ENCODE results near the gene GAS2L1. TPM values are rescaled to one million over a fixed set of nuclear protein-coding genes. Genes with fewer than 3 reads are reported as not detected.
A peak's percentile ranks its signal among the peaks of the same experiment; 100 is the strongest.

The GAS2L1 gene
- not detected for total RNA-seq
- under 1 TPM in 1 of 3 donors, not detected in 2; 0.54 TPM for polyA plus RNA-seq
- 0 to 0.96 (median 0.48) reads per million in 6 experiments for total RNA-seq

DNA sequence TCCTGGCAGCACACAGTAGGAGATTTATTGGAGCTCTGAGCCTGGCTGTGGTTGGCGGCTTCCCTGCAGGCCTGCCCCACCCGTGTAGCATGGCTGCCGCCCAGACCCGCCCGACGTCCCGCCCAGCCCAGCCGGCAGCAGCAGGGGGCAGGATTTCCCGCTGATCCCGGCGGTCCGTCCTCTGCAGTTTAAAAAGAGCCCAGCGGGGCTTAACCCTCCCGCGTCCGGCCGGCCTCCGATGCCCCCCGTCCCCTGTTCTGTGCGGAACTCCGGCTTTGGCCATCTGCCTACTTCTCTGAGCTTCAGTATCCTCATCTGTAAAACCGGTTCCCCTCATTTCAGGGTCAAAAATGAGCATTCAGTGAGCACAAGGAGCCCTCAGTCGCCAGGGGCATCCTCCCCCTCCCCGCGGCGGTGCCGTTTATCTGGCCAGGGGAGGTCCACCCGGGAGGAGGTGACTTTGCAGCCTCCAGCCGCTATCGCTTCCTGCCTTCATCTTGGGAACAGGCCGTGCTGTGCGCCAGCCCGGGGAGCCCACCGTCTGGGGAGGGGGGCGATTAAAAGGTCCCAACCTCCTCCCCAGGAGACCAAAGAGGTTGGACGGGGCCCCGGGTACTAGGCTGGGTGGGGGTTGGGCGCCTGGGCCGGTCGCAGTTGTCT, at the start of gene GAS2L1:
GAS2L1 (plus strand) TSS at position 476 of the 660 bp plus-strand sequence. CDS start 1,456 bp downstream, outside the sequence.
- DNase-seq (peak in 3 of 10 donors; percentile 22 to 32 (median 25)), ATAC-seq (peak; percentile 53 to 56)
- Mint-ChIP-seq H3K4me3 (peak within 1 kb of the TSS; percentile 69 to 85 (median 83)), H3K4me1 (peaks cover 5 to 18% (median 13%) of the 10 kb centered on the region in 4 donors), H3K9me3 (peaks cover 0 to 2% (median 0%) of the 10 kb centered on the region in 9 donors), H3K36me3 (peaks cover 0 to 3% (median 0%) of the 10 kb centered on the region in 3 donors), H3K27ac (peak within 1 kb of the TSS in 3 of 10 donors; percentile 24 to 56 (median 39)), H3K27me3 (peaks cover 2 to 34% (median 9%) of the 10 kb centered on the region in 5 donors)
- POLR2A ChIA-PET = interaction anchor here (0.8 to 1.0 kb wide), 2 partner anchors 9 to 53 kb away, joined by 3 to 4 read pairs; no protein-coding TSS in a partner anchor

DNA sequence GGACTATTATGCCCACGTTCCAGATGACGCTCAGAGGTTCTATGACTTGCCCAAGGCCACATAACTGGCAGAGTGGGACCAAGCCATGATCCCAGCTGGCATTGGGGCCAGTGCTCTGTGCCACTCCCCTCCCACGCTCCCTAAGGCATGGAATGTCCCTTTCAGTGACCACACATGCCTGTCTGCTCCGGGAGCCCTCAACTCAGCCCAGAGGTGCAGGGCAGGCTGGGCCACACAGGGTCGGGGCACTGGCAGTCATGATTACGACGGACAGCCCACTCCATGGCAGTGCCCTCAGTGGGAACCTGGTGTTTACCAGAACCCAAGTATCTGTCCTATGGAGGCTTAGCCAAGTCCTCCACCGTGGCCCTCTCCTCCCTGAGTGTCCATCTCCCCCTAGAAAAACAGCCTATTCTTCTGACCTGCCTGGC, 48.7 kb upstream of the GAS2L1 start:
- Mint-ChIP-seq H3K9me3 (no peaks in the 10 kb centered on the region), H3K27ac (peak overlapping the region in 1 of 10 donors; percentile 15), H3K4me1 (peaks cover 2 to 6% (median 3%) of the 10 kb centered on the region in 4 donors), H3K36me3 (no peaks in the 10 kb centered on the region), H3K27me3 (peaks cover 0 to 3% (median 0%) of the 10 kb centered on the region in 5 donors), H3K4me3 (no peak overlapping the region)
- ATAC-seq = no peak
- no peak for DNase-seq
- POLR2A ChIA-PET = interaction anchor here (1.3 kb wide), 1 partner anchor 12 kb away, joined by 3 read pairs; no protein-coding TSS in a partner anchor

DNA sequence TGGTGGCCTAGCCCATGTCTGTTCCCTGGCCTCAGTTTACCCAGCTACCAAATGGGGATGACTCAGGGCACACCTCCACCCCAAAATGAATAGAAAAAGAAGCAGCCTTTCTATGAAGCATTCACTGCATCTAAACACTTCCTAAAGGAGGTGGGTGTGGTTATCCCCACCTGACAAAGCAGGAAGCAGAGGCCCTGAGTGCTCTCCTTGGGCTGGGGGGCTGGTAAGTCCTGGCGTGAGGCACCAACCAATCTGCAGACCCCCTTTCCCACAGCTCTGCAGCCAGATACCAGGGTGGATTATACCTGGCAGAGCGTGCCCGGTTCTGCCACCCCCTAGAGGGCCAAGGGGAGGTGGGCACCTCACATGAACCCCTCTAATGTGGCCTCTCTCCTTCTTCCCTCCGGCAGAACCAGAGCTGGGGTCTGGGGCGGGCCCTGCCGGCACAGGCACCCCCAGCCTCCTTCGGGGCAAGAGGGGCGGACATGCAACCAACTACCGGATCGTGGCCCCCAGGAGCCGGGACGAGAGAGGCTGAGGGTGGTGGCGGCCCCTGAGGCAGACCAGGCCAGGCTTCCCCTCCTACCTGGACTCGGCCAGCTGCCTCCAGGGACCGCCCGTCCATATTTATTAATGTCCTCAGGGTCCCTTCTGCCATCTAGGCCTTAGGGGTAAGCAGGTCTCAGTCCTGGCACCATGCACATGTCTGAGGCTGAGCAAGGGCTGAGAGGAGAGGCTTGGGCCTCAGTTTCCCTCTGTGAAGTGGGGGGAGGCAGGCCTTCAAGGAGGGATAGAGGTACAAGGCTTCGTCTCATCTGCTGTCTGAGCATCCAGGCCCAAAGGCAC, 47.8 kb upstream of the GAS2L1 start:
- ATAC-seq = no peak
- Mint-ChIP-seq H3K27me3 (peaks cover 0 to 3% (median 0%) of the 10 kb centered on the region in 5 donors), H3K4me3 (no peak overlapping the region), H3K4me1 (peaks cover 2 to 6% (median 3%) of the 10 kb centered on the region in 4 donors), H3K27ac (peak overlapping the region in 2 of 10 donors; percentile 43 to 55), H3K9me3 (no peaks in the 10 kb centered on the region), H3K36me3 (no peaks in the 10 kb centered on the region)
- DNase-seq = no peak
- POLR2A ChIA-PET = no interaction called here

- peaks cover 2 to 6% (median 3%) of the 10 kb centered on the region in 4 donors for H3K4me1 Mint-ChIP-seq
- ATAC-seq (no peak), DNase-seq (no peak)
- no peak overlapping the region for H3K4me3 Mint-ChIP-seq
- POLR2A ChIA-PET = no interaction called here
- peaks cover 0 to 3% (median 0%) of the 10 kb centered on the region in 5 donors for H3K27me3 Mint-ChIP-seq
- no peaks in the 10 kb centered on the region for H3K36me3 Mint-ChIP-seq
- H3K9me3 Mint-ChIP-seq = no peaks in the 10 kb centered on the region
- H3K27ac Mint-ChIP-seq = no peak overlapping the region
Observed at GRCh38 chr22:29259253-29259899, 47.1 kb upstream of the GAS2L1 start.

DNA sequence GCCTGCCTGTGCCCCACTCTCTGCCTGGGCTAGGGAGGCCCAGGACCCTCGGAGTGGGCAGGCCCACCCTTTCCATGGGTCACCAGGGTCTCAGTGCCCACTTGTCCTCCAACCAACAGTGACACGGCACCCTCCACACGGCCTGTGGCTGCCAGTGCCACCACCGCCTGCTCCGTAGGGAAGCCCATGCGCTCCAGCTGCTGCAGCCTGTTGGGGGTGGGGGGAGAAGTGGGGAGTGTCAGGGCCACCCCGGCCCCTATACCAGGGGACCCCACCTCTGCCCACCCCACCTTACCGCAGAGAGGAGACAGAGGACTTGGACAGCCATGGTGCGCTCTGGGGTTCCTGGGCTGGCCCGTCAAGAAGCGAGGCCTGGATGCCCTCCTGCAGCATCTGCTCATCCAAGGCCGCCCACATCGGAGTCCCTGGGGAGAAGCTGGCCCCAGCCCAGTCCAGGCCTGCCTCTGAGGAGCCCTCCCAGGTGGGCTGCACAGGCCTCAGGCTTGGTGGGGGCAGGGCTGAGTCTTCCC, 46.4 kb upstream of the GAS2L1 start:
- POLR2A ChIA-PET = no interaction called here
- Mint-ChIP-seq H3K4me1 (peaks cover 0 to 6% (median 3%) of the 10 kb centered on the region in 4 donors), H3K9me3 (no peaks in the 10 kb centered on the region), H3K27ac (no peak overlapping the region), H3K36me3 (no peaks in the 10 kb centered on the region), H3K4me3 (no peak overlapping the region), H3K27me3 (no peaks in the 10 kb centered on the region)
- DNase-seq (no peak), ATAC-seq (no peak)

GRCh38 chr22:29260601-29261315, 45.7 kb upstream of the GAS2L1 start:
- no peak overlapping the region for H3K4me3 Mint-ChIP-seq
- peaks cover 0 to 6% (median 3%) of the 10 kb centered on the region in 4 donors for H3K4me1 Mint-ChIP-seq
- POLR2A ChIA-PET = no interaction called here
- DNase-seq (no peak), ATAC-seq (no peak)
- H3K9me3 Mint-ChIP-seq = no peaks in the 10 kb centered on the region
- no peaks in the 10 kb centered on the region for H3K27me3 Mint-ChIP-seq
- H3K36me3 Mint-ChIP-seq = no peaks in the 10 kb centered on the region
- H3K27ac Mint-ChIP-seq = no peak overlapping the region

GRCh38 chr22:29263791-29264276, 42.6 kb upstream of the GAS2L1 start:
- no peak for DNase-seq
- ATAC-seq = no peak
- POLR2A ChIA-PET = no interaction called here
- Mint-ChIP-seq H3K9me3 (peaks cover 0 to 3% (median 0%) of the 10 kb centered on the region in 9 donors), H3K4me1 (peaks cover 13 to 21% (median 17%) of the 10 kb centered on the region in 4 donors), H3K4me3 (no peak overlapping the region), H3K36me3 (peaks cover 0 to 5% (median 0%) of the 10 kb centered on the region in 3 donors), H3K27ac (no peak overlapping the region), H3K27me3 (peaks cover 0 to 3% (median 0%) of the 10 kb centered on the region in 5 donors)

GRCh38 chr22:29265305-29265704, 41.1 kb upstream of the GAS2L1 start:
- ATAC-seq (no peak), DNase-seq (no peak)
- peaks cover 0 to 5% (median 4%) of the 10 kb centered on the region in 3 donors for H3K36me3 Mint-ChIP-seq
- peaks cover 0 to 3% (median 0%) of the 10 kb centered on the region in 9 donors for H3K9me3 Mint-ChIP-seq
- POLR2A ChIA-PET = no interaction called here
- peaks cover 21 to 35% (median 30%) of the 10 kb centered on the region in 4 donors for H3K4me1 Mint-ChIP-seq
- H3K4me3 Mint-ChIP-seq = no peak overlapping the region
- H3K27ac Mint-ChIP-seq = no peak overlapping the region
- peaks cover 0 to 3% (median 0%) of the 10 kb centered on the region in 5 donors for H3K27me3 Mint-ChIP-seq

GRCh38 chr22:29265929-29266328, 40.5 kb upstream of the GAS2L1 start:
- Mint-ChIP-seq H3K4me3 (peak overlapping the region in 6 of 10 donors; percentile 8 to 99 (median 80)), H3K27ac (peak overlapping the region in 2 of 10 donors; percentile 16 to 43), H3K9me3 (peaks cover 0 to 3% (median 0%) of the 10 kb centered on the region in 9 donors), H3K4me1 (peaks cover 25 to 42% (median 36%) of the 10 kb centered on the region in 4 donors), H3K27me3 (peaks cover 0 to 3% (median 0%) of the 10 kb centered on the region in 5 donors), H3K36me3 (peaks cover 5 to 7% (median 5%) of the 10 kb centered on the region in 3 donors)
- POLR2A ChIA-PET = no interaction called here
- ATAC-seq (no peak), DNase-seq (no peak)

DNA sequence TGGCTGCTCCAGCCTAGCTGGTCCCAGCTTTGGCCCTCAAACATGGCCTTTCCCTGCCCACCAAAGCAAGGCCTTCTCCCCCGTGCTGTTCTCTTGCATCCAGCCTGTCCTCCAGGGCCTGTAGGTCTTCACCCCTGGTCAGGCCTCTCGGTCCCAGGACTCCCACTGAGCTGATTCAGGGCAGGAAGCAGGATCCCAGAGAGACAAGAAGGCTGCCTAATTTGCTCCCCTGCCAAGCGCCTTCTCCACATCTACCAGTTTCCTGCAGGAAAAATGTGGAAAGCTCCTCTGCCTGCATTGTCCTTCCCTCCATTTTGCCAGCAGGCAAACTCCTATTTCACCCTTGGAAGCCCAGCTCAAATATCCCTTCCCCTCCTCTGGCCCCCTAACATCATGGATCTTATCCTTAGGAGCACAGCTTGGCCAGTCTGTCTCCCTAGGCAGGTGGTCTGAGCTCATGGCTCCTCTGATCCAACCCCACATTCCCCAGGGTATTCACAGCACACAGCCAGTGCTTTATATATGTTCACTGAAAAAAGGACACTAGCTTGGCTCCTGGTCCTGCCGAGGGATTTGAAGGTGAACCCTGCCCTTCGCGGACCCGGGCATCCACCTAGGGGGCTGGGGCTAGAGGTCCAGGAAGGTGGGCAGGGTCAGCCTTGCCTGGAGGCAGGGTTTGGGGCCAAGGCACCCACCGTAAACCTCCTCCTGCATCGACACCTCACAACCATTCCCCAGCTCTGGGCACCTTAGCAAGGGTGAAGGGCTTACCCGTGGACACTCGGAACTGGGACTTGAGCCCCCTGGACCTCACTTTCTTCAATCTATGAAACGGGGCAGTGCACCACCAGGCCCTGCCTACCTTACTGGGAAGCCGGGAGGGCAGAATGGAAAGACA, 39.6 kb upstream of the GAS2L1 start:
- H3K4me1 Mint-ChIP-seq = peaks cover 30 to 51% (median 44%) of the 10 kb centered on the region in 4 donors
- peaks cover 0 to 3% (median 0%) of the 10 kb centered on the region in 9 donors for H3K9me3 Mint-ChIP-seq
- H3K27ac Mint-ChIP-seq = peak overlapping the region; percentile 22 to 100 (median 86)
- H3K36me3 Mint-ChIP-seq = peaks cover 5 to 10% (median 7%) of the 10 kb centered on the region in 3 donors
- peak overlapping the region; percentile 90 to 99 (median 96) for H3K4me3 Mint-ChIP-seq
- DNase-seq = no peak
- no peak for ATAC-seq
- peaks cover 0 to 3% (median 0%) of the 10 kb centered on the region in 5 donors for H3K27me3 Mint-ChIP-seq
- POLR2A ChIA-PET = no interaction called here

Measured in naive thymus-derived CD8-positive, alpha-beta T cell (primary cell).